GM18508 (cell line): Measurements from ENCODE around the gene NPFF.

Experiments used
- ATAC-seq: cut with Tn5 transposase; IDR thresholded peaks from one replicate; pipeline ENCODE4 v1.9.1; 2021; ENCODE audit warnings: moderate number of reproducible peaks; ENCODE audit not compliant: insufficient read depth, unreplicated experiment

The NPFF gene

DNA sequence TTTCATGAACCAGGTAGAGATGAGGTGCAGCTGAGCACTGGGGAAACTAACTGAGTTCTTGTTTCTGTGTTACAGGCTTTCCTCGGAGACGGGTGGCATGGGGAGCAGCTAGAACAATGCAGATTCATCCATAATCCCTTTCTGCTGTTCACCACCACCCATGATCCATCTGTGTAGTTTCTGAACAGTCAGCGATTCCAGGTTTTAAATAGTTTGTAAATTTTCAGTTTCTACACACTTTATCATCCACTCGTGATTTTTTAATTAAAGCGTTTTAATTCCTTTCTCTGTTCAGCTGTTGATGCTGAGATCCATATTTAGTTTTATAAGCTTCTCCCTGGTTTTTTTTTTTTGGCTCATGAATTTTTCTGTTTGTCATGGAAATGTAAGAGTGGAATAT lies 28.0 kb downstream of the NPFF start:
- ATAC-seq = no peak

DNA sequence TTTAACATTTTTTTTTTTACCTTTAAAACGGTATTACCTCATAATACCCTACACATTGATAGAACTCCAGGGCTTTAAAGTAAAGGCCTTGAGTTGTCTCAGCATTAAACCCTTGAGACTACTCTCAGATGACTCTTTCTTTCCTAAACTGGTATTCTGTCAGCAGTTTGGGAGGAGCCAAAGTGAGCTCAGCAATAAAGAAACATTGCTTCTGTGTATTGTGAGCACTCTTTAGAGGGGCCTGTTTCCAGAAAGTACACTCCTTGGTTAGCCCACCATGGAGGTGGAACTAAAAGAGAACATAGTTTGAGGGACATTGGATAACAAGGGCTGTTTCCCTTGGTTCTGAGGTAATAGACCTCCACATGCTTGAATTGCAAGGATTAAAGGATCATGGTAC lies 28.4 kb downstream of the NPFF start:
- no peak for ATAC-seq

DNA sequence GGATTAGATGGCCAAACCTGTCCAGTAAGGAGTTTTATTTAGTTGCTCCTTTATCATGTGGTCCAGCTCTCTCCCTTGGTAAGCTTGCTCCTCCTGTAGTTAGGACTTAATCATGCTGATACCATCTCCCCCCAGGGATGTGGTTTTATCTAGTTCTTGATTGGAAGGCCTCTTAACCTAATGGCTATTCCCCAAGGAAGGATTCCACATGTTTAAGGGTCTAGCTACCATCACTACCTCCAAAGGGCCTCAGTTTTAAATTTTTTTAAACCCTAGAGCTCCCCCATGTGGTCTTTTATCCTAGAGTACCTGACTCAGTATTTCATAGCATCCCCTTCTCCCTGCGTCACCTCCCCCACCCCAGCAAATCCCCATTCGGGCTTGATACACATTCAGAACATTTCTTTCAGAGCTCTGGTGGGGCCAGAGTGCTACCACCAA lies 30.5 kb downstream of the NPFF start:
- ATAC-seq = no peak

DNA sequence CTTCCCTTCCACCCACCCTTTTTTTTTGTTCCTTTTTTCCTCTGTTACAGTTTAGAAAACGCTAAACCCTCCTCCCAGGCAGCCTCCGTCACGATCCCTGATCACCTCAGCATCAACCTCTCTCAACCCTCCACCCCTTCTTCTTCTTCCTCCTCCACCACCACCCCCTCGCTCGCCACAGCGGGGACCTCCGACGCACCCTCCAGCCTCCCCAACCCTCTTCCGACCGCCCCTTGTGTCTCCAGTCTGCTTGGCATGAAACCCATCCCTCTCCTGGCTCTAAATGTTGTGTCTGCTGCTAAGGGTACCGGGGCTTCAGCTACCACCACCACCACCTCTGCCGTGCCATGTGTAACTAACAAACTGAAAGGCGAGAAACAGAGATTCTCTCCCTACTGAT lies 32.5 kb downstream of the NPFF start:
- no peak for ATAC-seq

DNA sequence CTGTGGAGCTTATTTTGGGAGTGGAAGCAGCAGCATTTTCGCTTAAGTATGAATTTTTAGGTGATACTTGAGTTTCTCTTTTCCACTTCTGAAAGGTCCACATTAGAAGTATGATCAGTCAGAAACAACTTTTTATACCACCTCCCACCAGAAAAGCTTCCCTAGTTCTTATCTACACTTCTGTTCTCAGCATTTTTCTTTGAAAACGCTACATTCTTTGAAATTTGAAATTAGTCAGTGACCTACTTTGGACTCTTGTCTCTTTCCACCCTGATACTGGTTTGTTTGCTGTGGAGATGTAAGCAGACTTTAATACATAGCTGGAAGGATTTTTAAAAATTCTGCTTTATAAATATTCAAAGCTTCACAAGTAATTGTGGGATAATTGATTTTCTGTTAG lies 33.2 kb downstream of the NPFF start:
- no peak for ATAC-seq

DNA sequence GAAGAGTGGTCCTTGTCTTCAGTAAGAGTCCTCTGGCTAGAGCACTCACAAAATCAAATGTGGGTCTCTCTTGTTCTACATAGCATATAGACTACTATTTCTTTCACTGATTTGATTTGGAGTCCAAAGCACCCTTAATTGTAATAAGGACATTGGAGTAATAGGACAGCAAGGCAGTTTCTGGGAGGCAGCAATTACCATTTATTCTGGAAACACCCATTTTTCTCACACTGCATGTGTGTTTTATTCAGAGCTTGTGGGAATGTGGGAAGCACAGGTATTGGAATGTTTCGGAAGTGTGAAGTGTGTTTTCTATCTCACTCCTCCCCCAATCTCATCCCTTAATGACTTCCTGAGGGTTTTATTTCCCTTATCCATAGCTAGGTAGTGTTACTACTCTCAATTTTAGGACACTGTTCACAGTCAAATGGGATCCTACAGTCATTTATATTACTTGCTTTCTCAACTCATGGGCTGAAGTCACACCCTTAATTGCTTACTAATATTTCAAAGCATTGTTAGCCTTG lies 35.2 kb downstream of the NPFF start:
- no peak for ATAC-seq

DNA sequence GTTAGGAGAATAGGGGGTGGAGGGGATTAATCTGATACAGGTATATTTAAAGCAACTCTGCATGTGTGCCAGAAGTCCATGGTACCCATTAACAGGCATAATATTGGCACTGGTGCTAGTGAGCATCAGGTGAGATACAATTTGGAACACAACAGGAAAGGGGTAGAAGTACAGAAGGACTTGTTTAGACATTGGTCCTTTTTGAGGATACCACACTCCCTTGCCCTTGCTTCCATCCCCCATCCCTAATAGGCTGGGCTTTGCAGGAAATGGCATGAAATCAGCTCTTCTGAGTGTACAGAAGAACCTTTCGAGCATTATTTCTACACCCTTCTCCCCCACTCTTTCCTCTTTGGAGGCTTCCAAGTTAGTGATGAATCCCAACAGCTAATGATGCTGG lies 39.0 kb downstream of the NPFF start:
- no peak for ATAC-seq

DNA sequence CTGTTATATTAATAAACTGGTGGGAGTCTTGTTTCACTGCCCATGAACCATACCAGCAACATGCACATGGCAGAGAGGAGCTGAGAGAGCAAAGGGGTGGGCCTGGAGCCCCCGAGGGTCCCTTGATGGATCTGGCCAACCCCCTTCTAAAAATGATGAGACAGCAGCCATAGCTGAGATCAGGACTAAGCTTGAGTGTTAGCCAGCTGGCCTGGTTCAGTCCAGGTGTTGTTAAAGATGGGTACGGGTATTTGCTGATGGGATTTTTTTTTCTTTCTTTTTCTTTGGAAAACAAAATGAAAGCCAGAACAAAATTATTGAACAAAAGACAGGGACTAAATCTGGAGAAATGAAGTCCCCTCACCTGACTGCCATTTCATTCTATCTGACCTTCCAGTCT lies 39.4 kb downstream of the NPFF start:
- ATAC-seq = no peak

DNA sequence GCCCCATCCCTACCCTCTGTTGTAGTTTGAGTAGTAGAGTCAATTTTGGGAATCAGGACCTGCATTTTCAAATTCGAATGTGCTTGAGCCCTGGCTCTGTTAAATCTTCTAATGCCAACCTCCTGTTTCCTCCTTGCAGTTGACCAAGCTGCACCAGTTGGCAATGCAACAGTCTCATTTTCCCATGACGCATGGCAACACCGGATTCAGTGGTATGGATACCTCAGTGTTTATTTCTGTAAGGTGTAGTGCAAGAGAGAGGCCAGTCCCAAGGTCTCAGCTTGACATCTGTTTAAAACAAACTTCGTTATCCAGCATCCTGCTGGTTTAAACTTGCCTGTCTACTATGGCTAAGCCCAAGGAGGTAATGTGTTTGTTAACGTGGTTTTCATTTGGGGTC lies 40.2 kb downstream of the NPFF start:
- no peak for ATAC-seq

DNA sequence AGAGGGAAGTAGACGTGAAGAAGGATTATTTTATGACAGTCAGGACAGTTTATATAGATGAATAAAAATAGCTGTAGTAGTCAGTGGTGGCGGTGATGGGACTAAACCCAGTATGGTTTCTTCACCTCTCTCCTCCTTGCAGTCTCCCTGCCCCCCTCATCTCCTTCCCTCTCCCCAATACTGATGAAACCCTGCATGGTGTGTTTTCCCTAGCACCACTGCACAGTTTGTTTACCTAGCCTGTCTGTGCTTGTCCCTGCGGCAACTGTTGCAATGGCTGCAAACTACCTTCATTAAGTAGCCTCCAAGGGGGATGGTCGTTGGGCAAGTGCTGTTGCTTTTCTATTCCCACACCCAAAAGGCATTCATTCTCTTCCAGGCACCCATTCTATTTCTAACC lies 40.6 kb downstream of the NPFF start:
- no peak for ATAC-seq

DNA sequence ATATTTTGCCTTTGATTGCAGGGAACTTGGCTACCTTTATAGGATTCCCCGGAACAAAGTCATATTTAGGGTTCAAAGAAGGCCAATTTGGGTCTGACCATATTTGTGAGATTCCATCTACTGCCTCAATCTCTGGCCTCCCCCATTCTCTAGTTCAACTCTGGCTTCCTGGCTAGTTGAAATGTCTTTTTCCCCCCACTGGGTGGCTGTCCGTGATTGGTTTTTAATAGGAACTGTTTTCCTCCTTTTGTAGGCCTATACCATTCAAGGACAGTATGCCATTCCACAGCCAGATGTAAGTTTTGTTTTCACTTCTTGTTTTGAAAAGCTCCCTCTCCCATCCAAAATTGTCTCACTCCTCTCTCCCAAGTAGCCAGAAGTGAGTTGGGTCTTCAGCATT lies 41.6 kb downstream of the NPFF start:
- ATAC-seq = no peak

DNA sequence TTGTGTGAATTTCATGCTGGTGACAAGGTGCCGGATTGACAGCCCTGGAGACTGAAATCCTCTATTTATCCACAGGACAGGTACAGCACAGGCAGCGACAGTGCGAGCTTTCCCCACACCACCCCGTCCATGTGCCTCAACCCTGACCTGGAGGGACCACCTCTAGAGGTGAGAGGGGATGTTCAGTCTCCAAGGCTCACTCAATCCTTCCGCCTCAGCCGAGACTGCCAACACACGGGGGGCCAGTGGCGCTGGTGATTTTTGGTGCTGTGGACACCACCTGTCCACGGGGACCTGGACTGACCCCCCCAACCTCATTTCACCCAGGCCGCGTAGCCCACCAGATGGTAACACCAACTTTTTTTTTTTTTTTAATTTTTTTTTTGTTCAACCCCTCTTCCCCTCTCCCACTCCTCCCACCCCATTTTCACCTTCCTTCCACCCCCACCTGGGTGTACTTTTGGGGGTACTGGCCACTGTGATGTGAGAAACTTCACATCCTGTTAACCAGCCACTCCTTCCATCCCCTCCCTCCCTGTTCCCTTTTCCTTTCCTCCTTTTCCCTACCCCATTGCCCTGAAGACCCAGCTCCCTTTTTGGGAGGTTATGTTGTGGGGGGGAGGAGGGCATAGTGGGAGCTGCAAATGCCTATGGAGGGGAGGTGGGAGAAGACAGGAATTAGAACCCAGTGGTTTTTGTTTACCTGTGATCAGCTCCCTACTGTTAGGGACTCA lies 42.4 kb downstream of the NPFF start:
- ATAC-seq = no peak

DNA sequence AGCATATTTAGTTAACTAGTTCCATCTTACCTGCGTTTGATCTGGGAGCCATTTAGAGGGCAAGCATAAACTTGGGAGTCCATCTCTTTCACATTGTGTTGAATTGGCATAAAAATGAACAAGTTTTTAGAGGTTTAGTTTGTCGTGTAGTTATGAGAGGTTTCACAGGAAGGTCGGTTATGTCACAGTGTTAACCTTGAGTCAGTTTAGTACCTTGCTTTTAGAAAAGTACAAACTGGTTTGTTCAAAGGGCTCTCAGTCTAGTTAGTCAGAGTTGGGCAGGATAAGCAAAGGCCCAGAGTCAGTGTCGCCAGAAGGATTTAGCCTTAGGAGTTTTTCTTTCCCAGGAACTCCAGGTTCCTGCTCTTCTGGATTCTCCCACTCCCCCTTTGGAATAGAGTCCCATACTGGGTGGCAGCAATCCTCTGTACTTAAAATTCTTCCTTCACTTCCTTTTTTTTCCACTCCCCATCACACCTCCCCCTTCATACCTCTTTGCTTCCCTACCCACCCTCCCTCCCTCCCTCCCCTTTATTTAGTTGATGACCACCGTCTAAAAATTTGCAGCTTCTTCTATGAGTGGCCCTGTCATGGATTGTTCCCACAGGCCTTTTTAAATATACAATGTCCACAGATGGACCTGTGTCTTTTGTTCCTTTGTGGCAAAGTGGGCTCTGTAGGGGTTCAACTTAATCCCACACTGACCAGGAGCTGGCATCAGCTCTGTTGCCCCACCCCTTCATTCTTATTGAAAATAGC lies 43.3 kb downstream of the NPFF start:
- no peak for ATAC-seq

DNA sequence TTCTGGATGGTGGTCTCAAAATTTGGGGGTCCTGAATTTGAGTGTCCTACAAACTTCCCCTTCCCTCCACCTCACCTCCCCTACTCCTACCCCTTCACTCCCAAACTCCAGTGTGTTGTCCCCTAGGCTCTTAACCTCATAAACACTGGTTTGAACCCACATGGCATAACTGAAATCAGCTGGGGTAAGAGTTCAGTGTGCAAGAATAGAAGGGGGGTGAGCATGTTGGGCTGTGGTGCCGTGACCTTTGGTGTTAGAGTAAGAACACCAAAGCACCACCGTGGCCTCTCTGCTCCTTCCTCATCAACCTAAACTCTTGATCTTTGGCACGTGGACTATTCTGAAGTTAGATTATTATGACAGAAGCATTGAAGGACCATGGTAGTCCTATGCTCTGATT lies 44.3 kb downstream of the NPFF start:
- ATAC-seq = no peak

DNA sequence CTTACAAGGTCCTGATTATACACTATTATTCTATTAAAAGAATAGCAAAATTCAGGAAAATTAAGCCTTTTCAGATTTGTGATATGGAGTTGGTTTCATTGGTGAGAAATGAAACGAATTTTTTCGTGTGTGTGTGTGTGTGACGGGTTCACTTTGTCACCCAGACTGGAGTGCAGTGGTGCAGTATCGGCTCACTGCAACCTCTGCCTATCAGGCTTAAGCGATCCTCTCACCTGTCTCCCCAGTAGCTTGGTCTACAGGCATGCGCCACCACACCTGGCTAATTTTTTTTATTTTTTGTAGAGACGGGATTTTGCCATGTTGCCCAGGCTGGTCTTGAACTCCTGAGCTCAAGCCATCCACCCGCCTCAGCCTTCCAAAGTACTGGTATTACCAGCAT lies 45.7 kb downstream of the NPFF start:
- ATAC-seq = no peak

DNA sequence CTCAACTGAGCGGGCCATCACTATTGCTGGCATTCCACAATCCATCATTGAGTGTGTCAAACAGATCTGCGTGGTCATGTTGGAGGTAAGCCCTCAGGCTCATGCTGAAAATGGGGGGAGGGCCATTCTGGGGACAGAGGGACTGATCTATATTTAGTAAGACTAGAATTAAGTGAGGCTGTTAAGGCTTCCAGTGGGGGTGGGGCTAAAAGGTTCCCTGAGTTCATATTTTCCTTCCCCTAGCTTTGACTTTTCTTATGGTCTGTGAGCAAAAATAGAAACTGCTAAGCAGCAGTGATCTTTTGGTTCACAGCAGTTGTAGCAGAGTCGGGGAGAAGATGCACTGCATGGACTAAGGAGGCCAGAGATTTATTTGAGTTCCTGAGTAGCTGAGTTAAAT lies 46.2 kb downstream of the NPFF start:
- no peak for ATAC-seq

DNA sequence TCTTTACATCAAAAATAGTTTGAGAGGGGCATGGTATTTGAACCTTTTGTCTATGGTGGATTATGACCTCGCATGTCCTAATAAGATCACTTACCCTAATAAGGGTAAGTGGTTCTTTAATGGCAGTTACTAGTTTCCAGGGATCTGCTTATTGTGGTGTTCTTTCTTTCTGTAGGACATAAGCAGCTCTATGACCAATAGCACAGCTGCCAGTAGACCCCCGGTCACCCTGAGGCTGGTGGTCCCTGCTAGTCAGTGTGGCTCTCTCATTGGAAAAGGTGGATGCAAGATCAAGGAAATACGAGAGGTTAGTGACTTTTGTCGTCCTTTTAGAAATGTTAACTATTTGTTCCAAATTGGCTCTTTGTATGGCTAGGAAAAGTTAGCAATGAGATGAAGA lies 48.2 kb downstream of the NPFF start:
- no peak for ATAC-seq
